Retinal pigment epithelial cell (primary cell): ENCODE results near the gene WDR93.

Source experiments
- DNase-seq: peaks from one replicate; pipeline ENCODE4 v3.0.0-alpha.2; 2010; ENCODE audit warnings: low read depth
- H3K4me3 ChIP-seq: 2 replicates; pipeline ENCODE4 v1.5.1; 2011; ENCODE audit warnings: mild to moderate bottlenecking, low read length, control low read depth, moderate library complexity
- TF ChIP-seq, protein P1 (sequence below): conservative IDR thresholded peaks from 2 replicates; pipeline ENCODE4 v1.5.1; 2011; ENCODE audit warnings: low read depth, low read length, control low read depth, inconsistent platforms

Gene WDR93

DNA sequence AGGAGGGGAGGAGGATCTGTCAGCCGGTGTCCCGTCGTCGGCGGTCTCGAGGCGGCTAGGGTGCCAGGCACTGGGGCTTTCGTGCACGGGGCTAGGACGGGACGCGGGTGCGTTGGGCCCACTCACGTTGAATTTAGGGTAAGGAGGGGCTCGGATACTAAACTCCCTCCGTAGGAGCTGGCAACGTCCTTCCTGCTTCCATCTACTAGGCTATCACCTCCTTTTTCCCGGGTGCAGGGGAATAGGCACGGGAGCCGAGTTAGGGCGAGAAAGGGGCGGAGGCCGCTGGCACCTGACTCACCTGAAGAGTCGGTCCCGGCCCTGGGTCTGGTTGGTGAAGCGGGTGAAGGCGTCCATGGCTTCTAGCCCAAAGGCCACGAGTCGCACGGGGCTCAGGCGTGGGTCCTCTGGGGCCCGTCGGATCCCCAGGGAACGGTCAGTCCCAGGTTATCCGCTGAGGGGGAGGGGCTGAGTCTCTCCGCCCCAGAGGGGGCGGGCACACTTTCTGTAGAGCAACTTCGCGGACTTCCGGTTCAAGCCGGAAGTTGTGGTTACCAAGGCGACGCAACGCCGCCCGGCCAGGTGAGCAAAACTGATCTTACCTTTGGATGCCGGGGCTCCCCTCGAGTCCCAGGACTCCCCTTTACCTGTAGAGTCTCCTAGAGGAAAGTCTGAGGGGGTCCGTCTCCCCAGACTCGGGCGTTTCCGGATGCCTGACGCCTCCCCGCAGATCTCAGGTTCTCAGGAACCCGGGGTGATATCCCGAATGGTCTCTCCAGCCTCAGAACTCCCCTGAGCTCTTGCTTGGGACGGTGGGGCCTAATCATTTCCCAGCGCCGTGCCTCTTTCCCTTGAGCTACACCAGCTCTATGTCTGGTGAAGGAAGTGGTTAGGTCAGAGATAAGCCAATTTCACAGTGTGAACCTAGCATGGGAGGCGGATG is at the start of gene WDR93, which contains the start of gene PEX11A:
Gene WDR93, plus strand, starts transcription at position 536 of the 943 bp plus-strand sequence. CDS start 10,936 bp downstream, outside the sequence.
Gene PEX11A, minus strand, starts transcription at position 479 of the 943 bp plus-strand sequence. Its CDS starts 122 bp downstream, at position 357.
- TF ChIP-seq, protein P1, sequence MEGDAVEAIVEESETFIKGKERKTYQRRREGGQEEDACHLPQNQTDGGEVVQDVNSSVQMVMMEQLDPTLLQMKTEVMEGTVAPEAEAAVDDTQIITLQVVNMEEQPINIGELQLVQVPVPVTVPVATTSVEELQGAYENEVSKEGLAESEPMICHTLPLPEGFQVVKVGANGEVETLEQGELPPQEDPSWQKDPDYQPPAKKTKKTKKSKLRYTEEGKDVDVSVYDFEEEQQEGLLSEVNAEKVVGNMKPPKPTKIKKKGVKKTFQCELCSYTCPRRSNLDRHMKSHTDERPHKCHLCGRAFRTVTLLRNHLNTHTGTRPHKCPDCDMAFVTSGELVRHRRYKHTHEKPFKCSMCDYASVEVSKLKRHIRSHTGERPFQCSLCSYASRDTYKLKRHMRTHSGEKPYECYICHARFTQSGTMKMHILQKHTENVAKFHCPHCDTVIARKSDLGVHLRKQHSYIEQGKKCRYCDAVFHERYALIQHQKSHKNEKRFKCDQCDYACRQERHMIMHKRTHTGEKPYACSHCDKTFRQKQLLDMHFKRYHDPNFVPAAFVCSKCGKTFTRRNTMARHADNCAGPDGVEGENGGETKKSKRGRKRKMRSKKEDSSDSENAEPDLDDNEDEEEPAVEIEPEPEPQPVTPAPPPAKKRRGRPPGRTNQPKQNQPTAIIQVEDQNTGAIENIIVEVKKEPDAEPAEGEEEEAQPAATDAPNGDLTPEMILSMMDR = no peak
- peak within 1 kb of the TSS; percentile 96 for H3K4me3 ChIP-seq
- no peak for DNase-seq

DNA sequence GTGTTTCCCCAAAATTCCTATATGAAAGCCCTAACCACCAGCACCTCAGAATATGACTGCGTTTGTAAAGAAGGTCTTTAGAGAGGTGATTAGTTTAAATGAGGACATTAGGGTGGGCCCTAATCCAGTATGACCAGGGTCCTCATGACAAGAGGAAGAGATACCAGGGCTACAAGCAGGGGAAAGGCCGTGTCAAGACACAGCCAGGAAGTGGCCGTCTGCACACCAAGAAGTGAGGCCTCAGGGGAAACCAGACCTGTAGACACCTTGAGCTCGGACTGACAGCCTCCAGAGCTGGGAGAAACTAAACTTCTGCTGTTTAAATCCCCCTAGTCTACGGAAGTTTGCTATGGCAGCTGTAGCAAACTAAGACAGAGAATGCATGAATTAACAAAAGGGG is 49.6 kb upstream of the WDR93 start:
- TF ChIP-seq, protein P1 = no peak
- H3K4me3 ChIP-seq = no peak overlapping the region
- no peak for DNase-seq

DNA sequence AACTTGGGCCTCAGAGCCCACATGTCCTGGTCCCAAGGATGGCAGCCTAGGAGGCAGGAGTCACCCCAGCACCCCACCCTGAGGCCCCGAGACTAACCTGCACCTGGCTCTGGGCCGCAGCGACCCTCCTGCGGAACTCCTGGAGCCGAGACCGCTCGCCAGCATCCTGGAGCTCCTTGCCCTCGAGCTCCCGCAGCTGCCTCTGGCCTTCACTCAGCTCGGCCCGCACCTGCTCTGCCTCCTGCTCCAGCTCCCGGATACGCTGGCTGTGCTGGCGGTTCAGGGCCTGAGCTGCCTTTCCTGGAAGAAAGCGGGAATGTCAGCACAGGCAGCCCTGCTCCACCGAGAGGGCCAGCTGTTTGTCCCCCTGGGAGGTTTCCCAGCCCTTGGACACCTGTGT is 48.5 kb upstream of the WDR93 start:
- H3K4me3 ChIP-seq = no peak overlapping the region
- DNase-seq = no peak
- TF ChIP-seq, protein P1 = no peak

DNA sequence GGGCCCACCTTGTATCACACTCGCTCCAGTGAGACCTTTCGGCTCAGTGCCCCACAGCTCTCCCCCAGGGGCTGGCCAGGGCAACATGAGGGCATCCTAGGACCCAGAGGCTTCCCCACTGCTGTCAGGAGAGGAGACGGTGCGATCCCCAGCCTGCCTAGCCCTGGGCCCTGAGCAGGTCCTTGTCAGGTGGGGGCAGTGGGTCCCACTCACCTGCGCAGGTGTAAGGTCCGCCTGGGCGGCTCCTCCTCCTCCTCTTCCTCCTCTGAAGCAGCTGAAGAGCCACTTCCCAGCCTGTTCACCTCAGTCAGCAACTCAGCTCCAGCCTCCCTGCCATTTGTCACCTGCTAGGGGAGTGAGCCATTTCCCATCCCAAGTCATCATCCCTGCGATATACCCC is 44.9 kb upstream of the WDR93 start:
- TF ChIP-seq, protein P1 = no peak
- H3K4me3 ChIP-seq = no peak overlapping the region
- DNase-seq = no peak

DNA sequence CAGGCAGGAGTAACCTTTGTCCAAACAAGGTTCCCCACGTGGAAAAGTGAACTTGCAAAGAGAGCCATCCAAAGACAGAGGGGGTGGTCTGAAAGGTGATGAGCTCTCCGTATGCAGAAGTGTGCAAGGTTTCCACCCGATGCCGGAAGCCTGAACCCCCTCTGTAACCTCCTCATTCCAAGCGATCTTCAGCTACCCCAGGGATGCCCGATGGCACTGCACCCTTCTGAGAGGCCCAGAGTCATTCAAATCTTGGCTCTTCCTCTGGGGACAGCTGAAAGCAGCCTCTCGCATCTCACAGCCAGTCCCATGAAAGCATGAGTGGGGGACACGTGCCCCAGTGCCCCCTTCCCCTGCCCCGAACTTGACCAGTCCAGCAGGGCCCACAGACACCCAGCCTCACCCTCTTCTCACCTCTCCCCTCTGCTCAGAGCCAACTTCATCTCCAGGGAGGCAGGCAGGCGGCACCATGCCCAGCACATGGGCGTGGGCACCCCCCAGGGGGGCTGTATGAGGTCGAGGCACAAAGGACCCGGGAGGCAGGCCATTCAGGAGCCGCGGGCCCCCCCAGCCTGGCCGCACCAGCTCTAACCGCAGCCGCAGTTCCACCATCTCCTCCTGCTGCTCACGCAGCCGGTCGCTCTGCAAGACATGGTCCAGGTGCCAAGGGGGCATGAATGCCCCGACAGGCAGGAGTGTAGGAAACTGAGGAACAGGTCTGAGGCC is 44.0 kb upstream of the WDR93 start:
- DNase-seq = no peak

DNA sequence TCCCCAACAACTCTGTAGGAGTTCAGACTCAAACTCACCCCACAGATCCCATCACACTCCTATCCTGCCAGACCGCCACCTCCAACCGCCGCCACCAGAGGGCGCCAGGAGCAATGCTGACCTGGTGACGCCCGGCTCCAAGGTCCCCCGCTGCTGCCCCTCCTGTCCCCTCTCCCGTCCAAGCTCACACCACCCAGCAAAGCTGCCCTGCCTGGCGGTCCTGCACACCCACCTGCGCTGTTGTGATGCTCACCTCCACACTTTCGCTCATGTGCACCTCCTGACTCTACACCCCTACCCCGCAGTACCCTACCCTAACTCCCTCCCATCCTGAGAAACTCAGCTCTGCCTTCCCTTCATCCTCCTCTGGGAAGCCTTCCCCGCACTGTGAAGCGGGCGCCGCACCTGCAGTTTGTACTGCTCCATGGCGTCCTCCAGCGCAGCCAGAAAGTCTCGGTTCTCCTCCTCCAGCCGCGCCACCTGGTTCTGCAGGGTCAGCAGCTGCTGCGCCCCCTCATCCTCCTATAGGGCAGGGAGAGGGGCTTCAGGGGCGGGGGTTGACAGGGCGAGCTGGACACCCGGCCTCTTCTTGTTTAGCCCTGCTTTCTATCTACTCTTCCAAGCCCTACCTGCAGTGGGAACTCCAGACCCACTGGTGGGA is 43.3 kb upstream of the WDR93 start:
- TF ChIP-seq, protein P1 = peak; percentile 97
- no peak for DNase-seq
- H3K4me3 ChIP-seq = no peak overlapping the region

More for the DNA sequence above, 44.0 kb upstream of the WDR93 start:
- TF ChIP-seq, protein P1 = no peak
- no peak overlapping the region for H3K4me3 ChIP-seq
